Measurements from ENCODE around the gene IQGAP2.

- TF ChIP-seq POLR2AphosphoS5 (IDR thresholded peaks at IDR 0.05; ENCODE audit: borderline replicate concordance, low read depth, low read length) (no peak), EZH2 (IDR thresholded peaks at IDR 0.05) (no peak), FOXP2 (optimal IDR thresholded peaks at IDR 0.05; ENCODE audit: control extremely low read depth, extremely low read length, insufficient read depth) (no peak)
Observed at GRCh38 chr5:76732405-76733048, 329.4 kb downstream of the IQGAP2 start.
